ENCODE data around the gene CNPY1.

- no peak for TF ChIP-seq EZH2 (IDR thresholded peaks at IDR 0.05; ENCODE audit: borderline replicate concordance, low read depth, low read length, severe bottlenecking)
- TF ChIP-seq, protein P1, sequence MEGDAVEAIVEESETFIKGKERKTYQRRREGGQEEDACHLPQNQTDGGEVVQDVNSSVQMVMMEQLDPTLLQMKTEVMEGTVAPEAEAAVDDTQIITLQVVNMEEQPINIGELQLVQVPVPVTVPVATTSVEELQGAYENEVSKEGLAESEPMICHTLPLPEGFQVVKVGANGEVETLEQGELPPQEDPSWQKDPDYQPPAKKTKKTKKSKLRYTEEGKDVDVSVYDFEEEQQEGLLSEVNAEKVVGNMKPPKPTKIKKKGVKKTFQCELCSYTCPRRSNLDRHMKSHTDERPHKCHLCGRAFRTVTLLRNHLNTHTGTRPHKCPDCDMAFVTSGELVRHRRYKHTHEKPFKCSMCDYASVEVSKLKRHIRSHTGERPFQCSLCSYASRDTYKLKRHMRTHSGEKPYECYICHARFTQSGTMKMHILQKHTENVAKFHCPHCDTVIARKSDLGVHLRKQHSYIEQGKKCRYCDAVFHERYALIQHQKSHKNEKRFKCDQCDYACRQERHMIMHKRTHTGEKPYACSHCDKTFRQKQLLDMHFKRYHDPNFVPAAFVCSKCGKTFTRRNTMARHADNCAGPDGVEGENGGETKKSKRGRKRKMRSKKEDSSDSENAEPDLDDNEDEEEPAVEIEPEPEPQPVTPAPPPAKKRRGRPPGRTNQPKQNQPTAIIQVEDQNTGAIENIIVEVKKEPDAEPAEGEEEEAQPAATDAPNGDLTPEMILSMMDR (IDR thresholded peaks at IDR 0.05; ENCODE audit: borderline replicate concordance, extremely low read depth, low read length, poor library complexity, severe bottlenecking): no peak
These were observed 47.3 kb upstream of the CNPY1 start for GRCh38 chr7:155593461-155594162.

All from DND-41 (cell line).